TTC549 (cell line): ENCODE measurements around the gene WAC.
"Not testable (repeated sequence)": the region's sequence is repeated elsewhere in the genome, so short reads cannot be mapped to it uniquely, and the experiment has no call there.

Experiments used
- FAIRE-seq: peaks from 2 replicates; lab custom pipeline; 2012; peaks lifted over from hg19 to GRCh38; lab: Jason Lieb, UNC

The WAC gene

GRCh38 chr10:28619455-28619854 is 86.5 kb downstream of the WAC start:
- FAIRE-seq: no peak

- FAIRE-seq: no peak
Observed at GRCh38 chr10:28620251-28620650, 87.3 kb downstream of the WAC start.

GRCh38 chr10:28623483-28623882 is 90.6 kb downstream of the WAC start:
- FAIRE-seq: no peak

- FAIRE-seq: no peak
Observed at GRCh38 chr10:28624351-28624750, 91.4 kb downstream of the WAC start.

- peak; percentile 42 for FAIRE-seq
Observed at GRCh38 chr10:28627102-28627501, 94.2 kb downstream of the WAC start.

- FAIRE-seq: peak; percentile 85
Observed at GRCh38 chr10:28628184-28628893, 95.4 kb downstream of the WAC start.

GRCh38 chr10:28631896-28632583 is 99.1 kb downstream of the WAC start:
- no peak for FAIRE-seq

GRCh38 chr10:28632584-28632945 is 99.6 kb downstream of the WAC start:
- FAIRE-seq: no peak

GRCh38 chr10:28633750-28634149 is 100.8 kb downstream of the WAC start:
- FAIRE-seq: no peak

- FAIRE-seq: no peak
Observed at GRCh38 chr10:28637346-28637745, 104.4 kb downstream of the WAC start.

GRCh38 chr10:28638392-28638791 is 105.5 kb downstream of the WAC start:
- FAIRE-seq: no peak

GRCh38 chr10:28640551-28640950 is 107.6 kb downstream of the WAC start:
- FAIRE-seq: no peak

GRCh38 chr10:28644647-28645046 is 111.7 kb downstream of the WAC start:
- FAIRE-seq: no peak

- FAIRE-seq: no peak
Observed at GRCh38 chr10:28652106-28652505, 119.2 kb downstream of the WAC start.

- no peak for FAIRE-seq
Observed at GRCh38 chr10:28652703-28653102, 119.8 kb downstream of the WAC start.

GRCh38 chr10:28658824-28659223 is 125.9 kb downstream of the WAC start:
- FAIRE-seq: not testable (repeated sequence)

GRCh38 chr10:28661035-28661434 is 128.1 kb downstream of the WAC start:
- FAIRE-seq: no peak

GRCh38 chr10:28663576-28664368 is 130.9 kb downstream of the WAC start:
- peak; percentile 90 for FAIRE-seq

- no peak for FAIRE-seq
Observed at GRCh38 chr10:28664369-28664740, 131.4 kb downstream of the WAC start.

GRCh38 chr10:28666751-28667467 is 134.0 kb downstream of the WAC start:
- no peak for FAIRE-seq

- no peak for FAIRE-seq
Observed at GRCh38 chr10:28668363-28669226, 135.7 kb downstream of the WAC start.
